ENCODE results near the gene CCDC30. TPM values are rescaled to one million over a fixed set of nuclear protein-coding genes. Genes with fewer than 3 reads are reported as not detected.
"Not testable (repeated sequence)": the region's sequence is repeated elsewhere in the genome, so short reads cannot be mapped to it uniquely, and the experiment has no call there.

The CCDC30 gene
- total RNA-seq, 2 experiments from 2014 or later = 1.2 to 1.3 TPM

- POLR2A ChIA-PET = no interaction called here
- H3K4me3 Mint-ChIP-seq = no peak overlapping the region
- no peaks in the 10 kb centered on the region for H3K27me3 Mint-ChIP-seq
- no peaks in the 10 kb centered on the region for H3K36me3 Mint-ChIP-seq (ENCODE audit: low read depth)
- H3K27ac Mint-ChIP-seq = no peak overlapping the region
- no peak overlapping the region for H3K27ac ChIP-seq (ENCODE audit: low read depth in 1 of 2, low read length in 2 of 2)
- no peak overlapping the region for H3K4me3 ChIP-seq (ENCODE audit: low read length)
- CTCF ChIA-PET = no interaction called here
- H3K9me3 Mint-ChIP-seq = no peaks in the 10 kb centered on the region
- no peak for TF ChIP-seq CTCF (IDR thresholded peaks at IDR 0.05)
- H3K4me1 Mint-ChIP-seq (ENCODE audit: low read depth) = no peaks in the 10 kb centered on the region
- H3K9me3 ChIP-seq (ENCODE audit: control insufficient read depth in 1 of 2, insufficient read depth in 1 of 2, low read length in 2 of 2) = no peaks in the 10 kb centered on the region
- ATAC-seq (ENCODE audit: poor library complexity) = no peak
- H3K27me3 ChIP-seq (ENCODE audit: control insufficient read depth in 1 of 2, insufficient read depth in 2 of 2, low read length in 2 of 2) = no peaks in the 10 kb centered on the region
- DNase-seq = no peak
- intact Hi-C loops (cut with DNase I, micrococcal nuclease) = no loop called here
- H3K4me1 ChIP-seq (ENCODE audit: insufficient read depth, low read length) = no peaks in the 10 kb centered on the region
- no peaks in the 10 kb centered on the region for H3K36me3 ChIP-seq (ENCODE audit: insufficient read depth, low read length)
Measured at GRCh38 chr1:42618866-42619265, 155.8 kb downstream of the CCDC30 start.

- Histone ChIP-seq H3K27me3 (ENCODE audit: control insufficient read depth in 1 of 2, insufficient read depth in 2 of 2, low read length in 2 of 2) (no peaks in the 10 kb centered on the region), H3K27ac (ENCODE audit: low read depth in 1 of 2, low read length in 2 of 2) (no peak overlapping the region), H3K9me3 (ENCODE audit: control insufficient read depth in 1 of 2, insufficient read depth in 1 of 2, low read length in 2 of 2) (no peaks in the 10 kb centered on the region), H3K4me1 (ENCODE audit: insufficient read depth, low read length) (no peaks in the 10 kb centered on the region), H3K4me3 (ENCODE audit: low read length) (no peak overlapping the region), H3K36me3 (ENCODE audit: insufficient read depth, low read length) (no peaks in the 10 kb centered on the region)
- CTCF ChIA-PET = no interaction called here
- H3K36me3 Mint-ChIP-seq (ENCODE audit: low read depth) = no peaks in the 10 kb centered on the region
- ATAC-seq (ENCODE audit: poor library complexity) (no peak), DNase-seq (no peak)
- intact Hi-C loops (cut with DNase I, micrococcal nuclease) = no loop called here
- no peaks in the 10 kb centered on the region for H3K9me3 Mint-ChIP-seq
- no peak for TF ChIP-seq CTCF (IDR thresholded peaks at IDR 0.05)
- POLR2A ChIA-PET = interaction anchor here (0.7 kb wide), 1 partner anchor 26 kb away, joined by 3 read pairs; no protein-coding TSS in a partner anchor
- no peaks in the 10 kb centered on the region for H3K4me1 Mint-ChIP-seq (ENCODE audit: low read depth)
- no peak overlapping the region for H3K27ac Mint-ChIP-seq
- no peak overlapping the region for H3K4me3 Mint-ChIP-seq
- H3K27me3 Mint-ChIP-seq = no peaks in the 10 kb centered on the region
Measured at GRCh38 chr1:42620307-42620706, 157.2 kb downstream of the CCDC30 start.

- DNase-seq; ATAC-seq (ENCODE audit: poor library complexity); H3K27me3 ChIP-seq (ENCODE audit: control insufficient read depth in 1 of 2, insufficient read depth in 2 of 2, low read length in 2 of 2); H3K9me3 Mint-ChIP-seq; H3K27me3 Mint-ChIP-seq; H3K27ac ChIP-seq (ENCODE audit: low read depth in 1 of 2, low read length in 2 of 2); H3K9me3 ChIP-seq (ENCODE audit: control insufficient read depth in 1 of 2, insufficient read depth in 1 of 2, low read length in 2 of 2); H3K4me3 Mint-ChIP-seq; intact Hi-C loops (cut with DNase I, micrococcal nuclease); H3K4me3 ChIP-seq (ENCODE audit: low read length); CTCF ChIA-PET; H3K4me1 ChIP-seq (ENCODE audit: insufficient read depth, low read length); H3K36me3 ChIP-seq (ENCODE audit: insufficient read depth, low read length); H3K4me1 Mint-ChIP-seq (ENCODE audit: low read depth); H3K27ac Mint-ChIP-seq; H3K36me3 Mint-ChIP-seq (ENCODE audit: low read depth): not testable (repeated sequence)
- POLR2A ChIA-PET = interaction anchor here (0.7 kb wide), 1 partner anchor 27 kb away, joined by 3 read pairs; no protein-coding TSS in a partner anchor
Measured at GRCh38 chr1:42621180-42621579, 158.1 kb downstream of the CCDC30 start.

GRCh38 chr1:42627205-42627604 lies 164.1 kb downstream of the CCDC30 start:
- H3K4me1 Mint-ChIP-seq (ENCODE audit: low read depth); CTCF ChIA-PET; H3K4me3 ChIP-seq (ENCODE audit: low read length); H3K4me1 ChIP-seq (ENCODE audit: insufficient read depth, low read length); DNase-seq; H3K27ac ChIP-seq (ENCODE audit: low read depth in 1 of 2, low read length in 2 of 2); H3K36me3 Mint-ChIP-seq (ENCODE audit: low read depth); H3K27ac Mint-ChIP-seq; H3K4me3 Mint-ChIP-seq; H3K27me3 Mint-ChIP-seq; intact Hi-C loops (cut with DNase I, micrococcal nuclease); H3K9me3 ChIP-seq (ENCODE audit: control insufficient read depth in 1 of 2, insufficient read depth in 1 of 2, low read length in 2 of 2); ATAC-seq (ENCODE audit: poor library complexity); H3K9me3 Mint-ChIP-seq; POLR2A ChIA-PET; H3K36me3 ChIP-seq (ENCODE audit: insufficient read depth, low read length); H3K27me3 ChIP-seq (ENCODE audit: control insufficient read depth in 1 of 2, insufficient read depth in 2 of 2, low read length in 2 of 2): not testable (repeated sequence)

Data from CD4-positive, alpha-beta T cell (primary cell).